ENCODE results near the gene ARHGAP28.
A peak's percentile ranks its signal among the peaks of the same experiment; 100 is the strongest.

ARHGAP28 gene

DNA sequence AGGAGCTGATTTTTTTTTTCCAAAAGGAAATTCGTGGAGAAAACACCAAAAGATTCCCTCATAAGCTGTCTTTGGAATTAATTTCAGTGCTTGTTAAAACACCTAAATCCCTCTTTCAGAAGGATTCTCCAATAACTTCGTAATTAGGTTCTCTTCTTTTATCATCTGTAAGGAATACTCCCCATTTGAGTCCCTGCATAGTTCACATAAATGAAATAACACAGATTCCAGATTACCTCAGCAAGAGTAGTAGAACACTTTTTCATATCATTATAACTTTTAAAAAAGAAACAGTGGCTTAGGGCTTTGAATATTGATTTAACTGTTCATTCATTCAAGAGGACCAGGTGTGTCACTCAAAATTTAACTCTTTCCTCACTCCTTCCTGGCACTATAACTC, 55.5 kb downstream of the ARHGAP28 start:
- TF ChIP-seq CTCF (conservative IDR thresholded peaks at IDR 0.05) = no peak
- no peak overlapping the region for H3K27ac ChIP-seq

GRCh38 chr18:6785411-6785810, 55.9 kb downstream of the ARHGAP28 start:
- no peak overlapping the region for H3K27ac ChIP-seq
- TF ChIP-seq CTCF (conservative IDR thresholded peaks at IDR 0.05) = no peak

- no peak for TF ChIP-seq CTCF (conservative IDR thresholded peaks at IDR 0.05)
- no peak overlapping the region for H3K27ac ChIP-seq
Observed at GRCh38 chr18:6792391-6792790, 62.9 kb downstream of the ARHGAP28 start.

GRCh38 chr18:6793455-6793854, 63.9 kb downstream of the ARHGAP28 start:
- H3K27ac ChIP-seq = no peak overlapping the region
- no peak for TF ChIP-seq CTCF (conservative IDR thresholded peaks at IDR 0.05)

GRCh38 chr18:6793986-6794385, 64.5 kb downstream of the ARHGAP28 start:
- no peak overlapping the region for H3K27ac ChIP-seq
- no peak for TF ChIP-seq CTCF (conservative IDR thresholded peaks at IDR 0.05)

GRCh38 chr18:6795307-6795706, 65.8 kb downstream of the ARHGAP28 start:
- no peak for TF ChIP-seq CTCF (conservative IDR thresholded peaks at IDR 0.05)

DNA sequence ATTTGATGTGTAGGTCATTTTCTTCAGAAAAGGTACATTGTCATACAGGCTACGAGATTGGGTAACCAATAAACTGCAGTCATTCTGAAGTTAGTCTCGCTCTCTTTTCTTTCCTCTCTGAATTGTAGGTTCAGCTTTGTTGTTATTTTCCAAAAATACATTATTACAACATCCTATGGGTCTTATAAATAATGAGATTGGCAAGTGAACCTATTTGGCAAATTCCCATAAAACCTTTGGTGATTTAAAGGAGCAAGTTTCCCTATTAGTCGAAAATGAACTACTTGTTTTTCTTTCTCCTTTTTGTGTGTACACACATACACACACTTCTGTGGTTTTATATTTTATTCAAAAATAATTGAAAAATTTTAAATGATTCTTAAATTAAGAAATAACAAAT, 67.0 kb downstream of the ARHGAP28 start:
- no peak overlapping the region for H3K27ac ChIP-seq
- TF ChIP-seq CTCF (conservative IDR thresholded peaks at IDR 0.05) = no peak

More at GRCh38 chr18:6795307-6795706, 65.8 kb downstream of the ARHGAP28 start:
- 0 out of 2 replicates have a peak overlapping the region, but pooled peaks have one; percentile 5 for H3K27ac ChIP-seq

GRCh38 chr18:6797171-6797570, 67.7 kb downstream of the ARHGAP28 start:
- no peak for TF ChIP-seq CTCF (conservative IDR thresholded peaks at IDR 0.05)
- no peak overlapping the region for H3K27ac ChIP-seq

Data from VCaP (cell line).